ENCODE results near the gene OLFML3.
"Not testable (repeated sequence)": the region's sequence is repeated elsewhere in the genome, so short reads cannot be mapped to it uniquely, and the experiment has no call there.

Gene OLFML3

GRCh38 chr1:113978863-113979702 lies at the start of gene OLFML3:
Gene OLFML3, plus strand, starts transcription at chr1:113979474. Its CDS starts 43 bp downstream, at chr1:113979517.
- DNase-seq = peak; percentile 67

- DNase-seq = no peak
Observed at GRCh38 chr1:113929750-113930498, 49.4 kb upstream of the OLFML3 start.

- DNase-seq = no peak
Observed at GRCh38 chr1:113930499-113931161, 48.6 kb upstream of the OLFML3 start.

- no peak for DNase-seq
Observed at GRCh38 chr1:113931451-113931851, 47.8 kb upstream of the OLFML3 start.

- no peak for DNase-seq
Observed at GRCh38 chr1:113934006-113934405, 45.3 kb upstream of the OLFML3 start.

GRCh38 chr1:113934511-113935055 lies 44.7 kb upstream of the OLFML3 start:
- no peak for DNase-seq

- no peak for DNase-seq
Observed at GRCh38 chr1:113935176-113935575, 44.1 kb upstream of the OLFML3 start.

GRCh38 chr1:113935970-113936369 lies 43.3 kb upstream of the OLFML3 start:
- DNase-seq = no peak

GRCh38 chr1:113937146-113937545 lies 42.1 kb upstream of the OLFML3 start:
- no peak for DNase-seq

- no peak for DNase-seq
Observed at GRCh38 chr1:113938192-113938591, 41.1 kb upstream of the OLFML3 start.

- DNase-seq = no peak
Observed at GRCh38 chr1:113940365-113941244, 38.7 kb upstream of the OLFML3 start.

- no peak for DNase-seq
Observed at GRCh38 chr1:113941245-113941559, 38.1 kb upstream of the OLFML3 start.

- DNase-seq = no peak
Observed at GRCh38 chr1:113942527-113942926, 36.7 kb upstream of the OLFML3 start.

- DNase-seq = no peak
Observed at GRCh38 chr1:113943028-113943811, 36.1 kb upstream of the OLFML3 start.

- no peak for DNase-seq
Observed at GRCh38 chr1:113945329-113945728, 33.9 kb upstream of the OLFML3 start.

- DNase-seq = no peak
Observed at GRCh38 chr1:113946112-113946511, 33.2 kb upstream of the OLFML3 start.

- DNase-seq = peak; percentile 17
Observed at GRCh38 chr1:113946678-113947387, 32.4 kb upstream of the OLFML3 start.

- no peak for DNase-seq
Observed at GRCh38 chr1:113947388-113948107, 31.7 kb upstream of the OLFML3 start.

GRCh38 chr1:113948151-113948550 lies 31.1 kb upstream of the OLFML3 start:
- not testable (repeated sequence) for DNase-seq

GRCh38 chr1:113949007-113949406 lies 30.3 kb upstream of the OLFML3 start:
- DNase-seq = no peak
